DMS153 treated with DMSO at 0.1 percent for 48 hours (cell line): ENCODE results near the gene MGRN1.

Experiments used
- DNase-seq: peaks from one replicate; lab custom pipeline; 2025; ENCODE audit not compliant: unreplicated experiment; lab: John Stamatoyannopoulos, UW

MGRN1 gene

DNA sequence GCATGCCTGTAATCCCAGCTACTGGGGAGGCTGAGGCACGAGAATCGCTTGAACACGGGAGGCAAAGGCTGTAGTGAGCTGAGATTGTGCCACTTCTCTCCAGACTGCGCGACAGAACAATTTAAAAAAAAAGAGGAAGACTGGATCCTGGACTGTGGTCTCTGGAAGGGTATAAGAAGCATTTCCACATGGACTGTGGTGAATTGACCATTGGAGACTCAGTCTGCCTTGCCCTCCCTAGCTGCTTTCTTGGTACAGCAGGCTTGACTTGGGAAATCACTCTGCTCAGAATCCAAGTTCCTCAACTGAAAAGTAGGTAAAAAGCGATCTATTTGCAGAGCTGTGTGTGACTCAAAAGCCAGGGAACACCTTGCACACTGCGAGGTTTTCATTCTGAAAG lies 1.0 kb upstream of the MGRN1 start:
- DNase-seq: no peak

DNA sequence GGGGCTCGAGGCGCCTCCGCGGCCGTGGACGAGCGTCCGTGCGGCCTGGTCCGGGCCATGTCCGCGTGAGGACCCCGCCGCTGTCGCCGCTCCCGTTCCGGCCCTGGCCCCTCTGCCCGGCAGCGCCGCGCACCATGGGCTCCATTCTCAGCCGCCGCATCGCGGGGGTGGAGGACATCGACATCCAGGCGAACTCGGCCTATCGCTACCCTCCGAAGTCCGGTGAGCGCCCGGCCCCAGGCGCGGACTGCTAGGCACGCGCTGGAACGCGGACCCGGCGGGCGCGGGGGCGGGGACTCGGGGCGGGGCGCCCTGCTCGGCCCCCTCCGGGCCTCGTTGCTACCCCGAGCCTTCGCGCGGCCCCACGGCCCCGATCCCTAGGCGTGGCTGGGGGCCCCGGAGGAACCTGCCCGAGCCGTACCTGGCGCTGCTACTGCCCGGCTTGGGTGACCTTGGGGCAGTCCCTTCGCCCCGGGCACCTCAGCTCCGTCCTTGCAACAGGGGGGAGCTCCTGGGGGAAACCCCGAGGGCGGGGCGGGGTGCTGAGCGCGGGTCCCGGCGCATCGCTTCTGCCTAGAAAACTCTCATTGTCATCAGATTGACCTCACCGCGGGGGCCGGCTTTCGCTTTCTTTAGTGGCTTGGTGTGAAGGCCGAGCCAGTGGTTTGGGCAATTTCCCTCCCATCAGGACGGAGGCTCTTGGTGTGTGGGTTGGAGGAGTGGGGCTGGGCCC lies 367 bp downstream of the MGRN1 start:
- DNase-seq: no peak

DNA sequence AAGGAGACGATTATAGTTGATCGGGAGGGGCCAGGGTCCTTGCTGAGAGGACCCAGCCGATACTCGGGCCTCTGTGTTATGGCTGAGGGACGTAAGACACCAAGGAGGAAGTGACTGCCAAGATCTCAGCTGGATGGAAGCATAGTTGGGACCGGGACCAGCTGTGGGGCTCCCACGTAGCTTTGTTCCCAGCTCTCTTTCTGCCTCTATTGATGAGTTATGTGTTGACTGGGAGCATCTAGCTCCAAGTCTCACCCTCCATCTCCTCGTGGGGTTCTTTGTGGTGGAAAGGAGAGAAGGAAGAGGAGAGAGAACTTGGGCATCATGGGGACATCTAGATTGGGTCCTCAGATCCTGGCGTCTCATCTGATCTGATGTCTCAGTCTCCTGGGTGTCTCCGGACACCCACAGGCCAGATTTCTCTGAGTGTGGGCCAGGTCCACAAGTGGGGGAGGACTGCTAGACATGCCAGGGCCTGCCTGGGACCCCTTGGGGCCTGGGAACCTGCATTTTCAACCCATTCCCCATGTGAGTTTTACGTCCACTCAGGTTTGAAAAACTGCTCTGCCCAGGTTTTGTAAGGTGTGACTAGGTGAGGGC lies 1.0 kb downstream of the MGRN1 start:
- no peak for DNase-seq

DNA sequence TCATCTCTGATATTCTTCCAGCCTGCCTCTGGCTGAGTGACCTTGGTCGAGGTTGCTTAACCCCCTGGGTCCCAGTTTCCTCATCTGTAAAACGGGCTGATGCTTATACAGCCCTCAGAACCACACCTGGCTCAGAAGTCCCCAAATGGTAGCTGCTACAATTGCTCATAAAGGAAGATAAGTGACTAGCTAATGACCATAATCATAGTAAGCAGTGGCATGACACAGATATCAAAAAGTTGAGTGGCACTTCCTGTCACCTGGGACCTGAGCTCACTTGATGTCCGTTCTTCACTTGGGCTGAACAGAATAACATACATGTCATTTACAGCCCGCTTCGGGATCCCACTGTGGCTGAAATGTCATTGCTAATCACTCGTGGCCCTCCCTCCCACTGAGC lies 1.8 kb downstream of the MGRN1 start:
- no peak for DNase-seq

DNA sequence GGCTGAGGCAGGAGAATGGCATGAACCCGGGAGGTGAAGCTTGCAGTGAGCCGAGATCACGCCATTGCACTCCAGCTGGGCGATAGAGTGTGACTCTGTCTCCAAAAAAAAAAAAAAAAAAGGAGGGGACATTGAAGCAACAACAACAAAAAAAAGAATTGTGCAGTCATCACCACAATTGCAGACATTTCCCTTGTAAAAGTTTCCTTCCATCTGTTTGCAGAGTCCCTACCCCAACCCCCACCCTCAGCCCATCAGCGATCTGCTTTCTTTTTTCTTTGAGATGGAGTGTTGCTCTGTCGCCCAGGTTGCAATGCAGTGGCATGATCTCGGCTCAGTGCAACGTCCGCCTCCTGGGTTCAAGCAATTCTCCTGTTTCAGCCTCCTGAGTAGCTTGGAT lies 3.7 kb downstream of the MGRN1 start:
- no peak for DNase-seq

DNA sequence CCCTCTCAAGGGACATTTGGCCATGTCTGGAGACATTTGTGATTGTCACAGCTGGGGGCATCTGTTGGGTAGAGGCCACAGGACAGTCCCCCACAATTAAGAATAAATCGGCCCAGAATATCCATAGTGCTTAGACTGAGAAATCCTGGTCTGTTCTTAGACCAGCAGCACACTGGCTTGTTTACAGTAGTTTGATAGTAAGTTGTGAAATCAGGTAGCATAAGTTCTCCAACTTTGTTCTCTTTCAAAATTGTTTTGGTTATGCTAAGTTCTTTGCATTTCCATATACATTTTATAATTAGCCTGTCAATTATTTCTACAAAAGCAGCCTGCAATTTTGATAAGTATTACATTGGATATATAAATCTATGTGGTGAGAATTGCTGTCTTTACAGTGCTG lies 6.8 kb downstream of the MGRN1 start:
- DNase-seq: no peak

DNA sequence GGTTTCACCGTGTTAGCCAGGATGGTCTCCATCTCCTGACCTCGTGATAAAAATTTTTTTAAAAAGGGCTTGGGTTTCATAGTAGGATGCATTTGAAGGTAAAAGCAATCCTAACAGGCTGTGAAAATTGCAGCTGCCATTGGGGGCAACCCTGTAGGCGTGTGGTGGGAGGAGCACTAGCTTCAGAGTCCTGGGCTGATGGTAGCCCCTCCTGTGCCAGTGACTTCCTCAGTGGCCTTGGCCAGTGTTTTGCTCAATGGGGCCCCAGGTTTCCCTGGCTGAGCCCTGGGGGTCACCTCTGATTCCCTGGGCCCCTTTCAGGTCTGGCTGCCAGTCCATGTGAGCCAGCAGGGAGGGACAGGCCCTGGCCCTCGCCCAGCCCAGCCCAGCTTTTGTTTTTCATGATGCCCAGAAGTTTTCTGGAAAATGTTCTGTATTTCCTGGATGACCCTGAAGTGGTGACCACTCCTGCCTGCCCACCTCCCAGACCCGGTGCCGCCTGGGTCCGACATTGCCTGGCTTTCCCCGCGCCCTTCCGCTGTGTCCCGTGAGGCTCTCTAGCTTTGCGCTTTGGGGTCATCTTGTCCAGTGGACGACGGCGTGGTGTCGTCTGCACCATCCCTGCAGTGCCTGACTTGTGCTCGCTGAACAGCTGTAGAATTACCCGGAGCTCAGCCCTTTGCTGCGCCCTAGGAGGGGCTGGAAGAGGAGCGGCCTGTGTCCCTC lies 9.4 kb downstream of the MGRN1 start:
- no peak for DNase-seq

DNA sequence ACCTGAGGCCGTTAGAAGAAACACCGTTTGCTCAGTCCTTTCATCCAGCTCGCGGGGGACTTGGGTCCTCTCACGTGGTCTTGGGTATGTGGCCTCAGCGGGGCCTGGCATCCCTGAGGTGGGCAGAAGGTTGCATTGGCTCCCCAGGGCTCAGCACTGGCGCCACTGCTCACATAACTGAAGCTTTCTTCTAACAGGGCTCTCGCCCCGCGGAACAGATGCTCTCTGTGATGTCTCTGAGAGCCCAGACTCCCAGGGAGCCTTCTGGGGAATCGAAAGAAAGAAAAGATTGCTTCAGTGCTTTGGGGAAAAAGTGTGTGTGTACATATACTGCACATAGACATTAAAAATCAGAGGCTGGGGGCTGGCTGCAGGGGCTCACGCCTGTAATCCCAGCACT lies 10.1 kb downstream of the MGRN1 start:
- DNase-seq: no peak

DNA sequence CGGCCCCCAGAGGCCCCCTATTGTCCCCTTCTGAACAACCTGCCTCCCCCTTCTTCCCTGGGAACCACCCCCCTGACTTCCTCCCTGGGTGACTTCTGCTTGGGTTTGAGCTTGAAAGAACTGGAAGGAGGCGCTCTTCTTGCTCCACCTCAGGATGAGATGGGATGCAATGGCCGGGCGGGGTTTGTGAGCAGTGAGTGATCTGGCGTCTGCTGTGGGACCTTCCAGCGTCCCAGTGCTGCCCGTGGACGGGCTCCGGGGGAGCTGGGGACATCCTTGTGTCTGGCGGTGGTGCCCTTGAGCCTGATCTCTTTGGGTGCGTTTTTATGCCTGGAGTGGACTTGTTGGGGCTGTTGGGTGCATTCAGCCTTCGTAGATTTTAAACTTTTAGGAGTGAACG lies 11.6 kb downstream of the MGRN1 start:
- DNase-seq: no peak

DNA sequence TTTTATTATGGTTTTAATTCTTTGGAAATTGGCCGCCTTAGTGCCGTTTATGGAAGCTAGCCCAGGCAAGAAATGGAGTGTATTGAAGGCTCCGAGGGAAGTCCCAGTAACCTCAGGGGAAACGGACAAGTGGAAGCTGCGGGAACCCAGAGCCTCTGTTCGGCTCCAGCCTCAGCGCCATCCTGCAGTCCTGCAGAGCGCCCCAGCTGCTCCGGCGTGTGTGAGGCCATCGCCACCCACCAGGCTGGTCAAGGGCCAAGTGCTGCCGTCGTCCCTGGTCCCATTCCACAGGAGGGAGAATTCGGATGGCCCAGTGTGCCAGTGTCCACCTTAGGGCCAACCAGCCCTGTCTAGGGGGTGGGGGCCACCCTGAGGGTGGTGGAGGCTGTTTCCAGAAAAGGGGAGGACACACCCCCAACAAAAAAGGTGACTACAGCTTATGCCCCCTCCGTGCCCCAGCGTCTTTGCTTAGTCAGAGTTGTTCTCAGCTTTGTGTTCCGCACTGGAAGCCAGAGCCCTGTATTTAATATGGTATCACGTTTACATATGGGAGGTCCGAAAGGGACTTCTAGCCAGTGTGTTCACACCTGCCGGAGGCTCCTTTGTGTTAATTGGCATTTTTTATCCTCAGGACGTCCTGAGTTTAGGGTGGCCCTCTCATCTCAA lies 13.0 kb downstream of the MGRN1 start:
- DNase-seq: no peak

DNA sequence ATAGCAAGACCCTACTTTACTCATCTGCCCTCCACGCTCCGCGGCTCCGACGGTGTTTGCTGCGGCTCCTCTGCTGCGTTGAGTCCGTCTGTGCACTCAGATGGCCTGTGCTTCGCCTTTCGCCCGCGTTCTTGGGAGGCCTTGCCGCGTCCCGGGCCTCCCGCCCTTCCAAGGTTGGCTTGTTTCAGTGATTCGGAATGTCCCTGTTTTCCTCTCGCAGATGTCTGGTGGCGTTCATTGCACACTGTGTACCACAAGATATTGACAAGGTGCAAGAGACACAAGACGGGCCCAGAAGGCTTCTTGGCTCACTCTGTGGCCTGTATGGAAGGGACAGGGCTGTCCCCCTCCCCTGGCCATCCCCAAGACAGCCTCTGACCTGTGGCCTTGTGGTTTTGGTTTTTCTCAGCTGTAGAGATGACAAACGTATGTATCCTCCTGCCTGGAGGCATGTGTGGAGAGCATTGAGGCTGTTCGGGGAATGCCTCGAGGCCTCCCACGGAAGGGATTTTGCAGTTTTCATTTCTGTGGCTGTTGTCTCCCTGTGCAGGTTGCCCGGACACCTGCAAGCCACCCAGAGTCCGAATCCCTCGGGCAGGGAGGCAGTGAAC lies 15.4 kb downstream of the MGRN1 start:
- DNase-seq: no peak

DNA sequence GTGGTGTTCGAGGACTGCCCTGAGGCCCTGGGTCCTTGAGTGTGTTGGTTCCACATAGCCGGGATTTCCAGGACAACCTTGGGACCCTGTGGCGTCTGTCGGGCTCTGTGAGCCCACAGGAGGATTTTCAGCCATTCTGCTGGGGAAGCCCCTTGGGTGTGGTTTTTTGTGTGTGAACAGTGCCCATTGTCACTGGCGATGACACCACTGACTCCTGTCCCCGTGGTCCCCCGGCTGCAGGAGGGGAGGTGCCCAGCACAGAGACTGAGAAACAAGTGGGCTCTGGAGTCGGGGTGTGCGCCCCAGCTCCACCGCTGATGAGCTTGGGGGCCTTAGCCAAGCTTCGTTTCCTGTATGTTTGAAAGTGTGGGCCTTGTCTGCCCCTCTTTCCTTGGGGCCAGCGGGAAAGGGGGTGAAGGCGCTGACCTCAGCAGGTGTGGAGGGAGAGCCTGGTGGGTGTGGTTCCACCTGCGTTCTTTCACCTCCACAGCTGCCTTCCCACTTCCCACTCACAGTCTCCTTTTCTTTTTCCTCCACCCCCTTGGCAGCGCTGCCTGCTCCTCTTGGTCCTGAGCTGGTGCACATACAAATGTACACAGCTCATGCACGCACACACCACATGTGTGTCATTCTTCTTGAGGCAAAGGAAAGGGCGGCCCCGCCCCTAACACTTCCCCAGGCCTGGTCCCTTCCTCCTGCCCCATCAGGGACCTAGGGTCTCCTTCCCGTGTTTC lies 16.1 kb downstream of the MGRN1 start:
- no peak for DNase-seq

DNA sequence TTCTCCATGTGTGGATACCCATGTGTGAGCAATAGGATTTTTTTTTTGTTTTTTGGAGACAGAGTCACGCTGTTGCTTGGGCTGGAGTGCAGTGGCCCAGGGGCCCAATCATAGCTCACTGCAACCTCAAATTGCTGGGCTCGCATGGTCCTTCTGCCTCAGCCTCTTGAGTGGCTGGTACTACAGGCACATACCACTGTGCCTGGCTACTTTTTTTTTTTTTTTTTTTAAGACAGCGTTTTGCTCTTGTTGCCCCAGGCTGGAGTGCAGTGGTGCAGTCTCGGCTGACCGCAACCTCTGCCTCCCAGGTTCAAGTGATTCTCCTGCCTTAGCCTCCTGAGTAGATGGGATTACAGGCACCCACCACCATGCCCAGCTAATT lies 16.7 kb downstream of the MGRN1 start:
- no peak for DNase-seq

DNA sequence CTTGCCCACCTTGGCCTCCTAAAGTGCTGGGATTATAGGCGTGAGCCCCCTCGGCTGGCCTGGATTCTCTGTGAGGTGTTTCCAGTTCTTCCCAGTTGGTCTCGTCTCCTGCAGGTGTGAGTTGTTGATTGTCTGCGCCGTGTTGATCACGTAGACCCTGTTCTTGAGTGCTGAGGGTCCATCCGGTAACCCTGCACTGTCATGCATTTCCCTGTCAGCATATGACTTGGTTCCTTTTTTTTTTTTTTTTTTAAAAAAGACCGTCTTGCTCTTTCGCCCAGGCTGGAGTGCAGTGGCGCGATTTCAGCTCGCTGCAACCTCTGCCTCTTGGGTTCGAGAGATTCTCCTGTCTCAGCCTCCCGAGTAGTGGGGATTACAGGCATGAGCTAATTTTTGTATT lies 17.3 kb downstream of the MGRN1 start:
- DNase-seq: no peak

DNA sequence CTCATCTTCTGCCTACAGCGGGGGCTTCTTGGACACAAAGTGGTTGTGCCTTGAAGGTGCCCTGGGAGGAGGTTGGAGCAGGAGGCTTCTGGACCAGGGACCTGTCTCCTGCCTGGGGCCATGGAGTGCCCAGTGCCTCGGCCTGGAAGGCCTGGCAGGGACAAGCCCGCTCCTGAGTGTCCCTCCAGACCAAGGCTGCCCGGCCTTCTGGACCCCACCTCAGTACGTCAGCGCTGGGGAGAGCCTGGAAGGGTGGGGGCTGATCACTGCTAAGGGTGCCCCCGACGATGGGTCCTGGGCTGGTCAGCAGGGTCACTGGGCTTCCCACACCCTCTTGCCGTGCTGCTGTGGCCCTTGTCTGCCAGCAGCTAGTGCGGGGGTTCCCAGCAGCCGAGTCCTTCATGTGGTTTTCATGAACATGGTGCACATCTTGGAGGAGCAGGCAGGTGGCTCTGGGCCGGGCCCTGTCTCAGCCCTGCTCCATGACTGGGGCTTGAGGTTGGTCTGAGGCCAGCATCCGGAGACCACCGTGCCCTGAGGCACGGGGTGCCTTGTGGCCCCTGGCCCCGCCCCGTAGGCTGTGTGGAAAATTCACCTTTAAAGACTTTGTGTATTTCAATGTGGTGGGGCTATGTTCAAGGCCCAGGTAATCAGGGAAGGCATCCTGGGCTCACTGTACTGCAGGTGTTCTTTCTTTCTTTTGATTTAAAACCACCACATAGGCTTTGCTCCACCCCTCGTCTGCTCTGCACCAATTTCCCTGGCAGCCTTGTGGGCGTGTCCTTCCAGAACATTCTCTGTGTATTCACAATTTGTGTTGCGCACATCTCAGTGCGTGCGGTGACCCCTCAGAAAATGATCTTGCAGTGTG lies 22.4 kb downstream of the MGRN1 start:
- no peak for DNase-seq

DNA sequence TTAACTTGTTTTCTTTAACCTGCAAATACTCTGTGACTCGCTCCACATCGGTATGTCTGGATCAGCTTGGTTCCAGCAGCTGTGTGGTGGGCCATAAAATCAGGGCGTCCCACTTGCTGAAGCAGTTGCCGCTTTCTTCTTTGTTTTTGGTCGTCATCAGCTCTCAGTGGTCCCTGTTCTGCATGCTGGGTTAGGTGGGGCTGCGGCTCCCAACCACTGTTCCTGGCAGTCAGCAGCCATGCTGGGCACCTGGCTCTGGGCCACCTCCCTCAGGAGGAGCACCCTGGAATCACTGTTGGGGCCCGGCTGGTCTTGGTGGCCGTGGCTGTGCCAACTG lies 23.0 kb downstream of the MGRN1 start:
- no peak for DNase-seq

DNA sequence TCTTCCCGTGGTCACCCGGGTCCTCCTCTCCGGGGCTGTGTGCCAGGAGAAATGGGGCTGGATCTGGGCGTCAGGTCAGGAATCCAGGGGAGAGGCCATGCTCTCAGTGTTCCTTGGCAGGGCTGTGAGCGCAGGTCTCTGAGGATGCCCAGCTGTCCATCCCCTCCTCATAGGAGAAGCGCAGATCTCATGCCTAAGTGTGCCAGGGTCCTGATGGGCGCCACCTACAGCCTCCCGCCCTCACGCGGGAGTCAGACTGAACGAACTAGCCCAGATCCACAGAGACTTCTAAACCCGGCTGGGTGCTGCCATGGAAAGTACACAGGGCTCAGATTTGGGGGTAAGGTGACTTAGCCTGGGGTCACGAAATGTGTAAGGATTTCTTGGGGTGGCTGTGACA lies 24.3 kb downstream of the MGRN1 start:
- DNase-seq: no peak

DNA sequence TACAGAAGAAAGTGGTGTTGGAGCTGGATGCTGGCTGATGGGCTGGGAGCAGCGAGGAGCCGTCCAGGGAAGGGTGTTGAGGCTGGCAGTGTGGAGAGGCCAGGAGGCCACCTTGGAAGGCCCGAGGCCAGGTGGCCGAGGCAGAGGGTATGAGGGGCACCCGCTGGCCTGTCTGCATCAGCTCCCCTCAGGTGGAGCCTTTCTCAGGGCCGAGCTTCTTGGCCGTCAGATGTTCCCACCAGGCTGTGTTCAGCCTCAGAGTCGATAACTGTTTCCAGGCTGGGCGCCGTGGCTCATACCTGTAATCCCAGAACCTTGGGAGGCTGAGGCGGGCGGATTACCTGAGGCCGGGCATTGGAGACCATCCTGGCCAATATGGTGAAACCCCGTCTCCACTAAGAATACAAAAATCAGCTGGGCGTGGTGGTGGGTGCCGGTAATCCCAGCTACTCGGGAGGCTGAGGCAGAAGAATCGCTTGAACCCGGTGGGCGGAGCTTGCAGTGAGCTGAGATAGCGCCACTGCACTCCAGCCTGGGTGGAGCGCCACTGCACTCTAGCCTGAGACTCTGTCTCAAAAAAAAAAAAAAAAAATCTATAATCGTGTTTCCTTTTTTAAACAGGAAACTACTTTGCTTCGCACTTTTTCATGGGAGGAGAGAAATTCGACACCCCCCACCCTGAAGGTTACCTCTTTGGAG lies 25.3 kb downstream of the MGRN1 start:
- DNase-seq: no peak

DNA sequence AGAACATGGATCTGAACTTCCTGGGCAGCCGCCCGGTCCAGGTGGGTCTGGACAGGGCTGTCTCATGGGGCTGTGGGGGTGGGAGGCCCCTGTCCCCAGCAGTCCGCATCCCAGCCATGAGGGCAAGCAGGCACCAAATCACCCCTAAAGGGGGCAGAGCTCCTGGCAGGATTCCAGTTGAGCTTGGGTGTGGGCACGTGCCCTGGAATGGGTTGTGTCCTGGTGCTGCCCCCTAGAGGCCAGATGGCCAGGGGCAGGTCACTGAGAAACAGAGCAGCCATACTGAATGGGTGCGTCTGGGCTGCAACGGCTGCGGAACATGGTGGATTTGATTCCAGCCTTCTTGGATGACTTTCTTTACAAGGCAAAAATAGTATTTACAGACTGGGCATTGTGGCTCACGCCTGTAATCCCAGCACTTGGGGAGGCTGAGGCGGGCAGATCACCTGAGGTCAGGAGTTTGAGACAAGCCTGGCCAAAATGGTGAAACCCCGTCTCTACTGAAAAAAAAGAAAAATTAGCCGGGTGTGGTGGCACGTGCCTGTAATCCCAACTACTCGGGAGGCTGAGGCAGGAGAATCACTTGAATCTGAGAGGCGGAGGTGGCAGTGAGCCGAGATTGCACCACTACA lies 25.9 kb downstream of the MGRN1 start:
- peak; percentile 12 for DNase-seq
